Right lung (tissue), 5 donors: ENCODE data around the gene TIMM17A. TPM values are rescaled to one million over a fixed set of nuclear protein-coding genes. Genes with fewer than 3 reads are reported as not detected.

Source experiments
- DNase-seq, 2 donors: peaks; one replicate each; pipeline ENCODE4 v3.0.0-alpha.2; 2013
- polyA plus RNA-seq, 5 donors: library from polyadenylated mRNA; unstranded; fragments of 120-200 nt; gene quantifications; one replicate each; pipeline versions ENCODE4 v1.2.1 to v1.2.3, GENCODE V29; 2013; ENCODE audit warnings: inconsistent platforms in 1 of 5, low replicate concordance in 1 of 5; ENCODE audit not compliant: insufficient read length in 5 of 5, insufficient read depth in 1 of 5

TIMM17A gene
- polyA plus RNA-seq, 5 donors = 46.5 to 54.9 (median 51.1) TPM

GRCh38 chr1:201982082-201982622, 26.8 kb downstream of the TIMM17A start:
- DNase-seq = peak in 1 of 2 donors; percentile 13

- DNase-seq = peak; percentile 57 to 69
These were observed 27.5 kb downstream of the TIMM17A start, which contains the start of gene RNPEP for GRCh38 chr1:201982623-201983379. TSS of gene RNPEP (plus strand) at chr1:201982648. CDS start at chr1:201982667, 19 bp downstream.

DNA sequence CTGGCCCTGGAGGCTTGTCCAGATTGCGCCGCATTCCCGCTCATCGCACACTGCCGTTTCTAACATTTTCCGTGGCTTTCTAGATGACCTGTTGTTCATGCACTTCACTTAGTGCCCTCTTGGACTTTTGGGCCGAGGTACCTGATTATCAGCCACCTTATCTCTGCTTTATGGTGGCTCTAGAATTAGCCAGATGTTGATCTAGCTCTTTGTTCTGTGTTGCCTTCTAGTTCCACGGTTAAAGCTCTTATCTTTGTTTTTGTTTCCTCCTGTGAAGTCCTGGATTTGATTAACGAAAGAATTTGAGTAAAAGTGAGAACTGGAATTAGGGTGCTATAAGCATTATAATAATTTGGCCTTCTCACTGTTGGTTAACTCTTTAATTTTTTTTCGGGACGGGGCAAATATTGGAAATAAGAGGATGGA, 28.1 kb downstream of the TIMM17A start:
- DNase-seq = no peak

DNA sequence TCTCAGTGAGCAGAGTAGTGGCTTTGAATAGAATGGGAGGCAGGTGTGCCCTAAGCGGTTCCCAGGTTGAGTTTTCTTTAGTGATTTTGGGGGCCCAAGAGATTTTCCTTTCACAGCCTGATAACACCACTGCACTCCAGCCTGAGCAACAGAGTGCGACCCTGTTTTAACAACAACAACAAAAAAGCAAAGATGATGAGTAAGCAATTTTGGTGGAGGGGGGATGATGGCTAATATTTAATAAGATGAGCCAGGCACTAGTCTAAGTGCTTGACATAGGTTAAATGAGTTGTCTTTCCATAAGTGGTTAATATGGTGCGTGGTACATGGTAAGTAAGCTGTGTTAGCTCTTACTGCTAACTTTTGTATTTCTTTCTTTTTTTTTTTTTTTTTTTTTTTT, 29.1 kb downstream of the TIMM17A start:
- DNase-seq = no peak

DNA sequence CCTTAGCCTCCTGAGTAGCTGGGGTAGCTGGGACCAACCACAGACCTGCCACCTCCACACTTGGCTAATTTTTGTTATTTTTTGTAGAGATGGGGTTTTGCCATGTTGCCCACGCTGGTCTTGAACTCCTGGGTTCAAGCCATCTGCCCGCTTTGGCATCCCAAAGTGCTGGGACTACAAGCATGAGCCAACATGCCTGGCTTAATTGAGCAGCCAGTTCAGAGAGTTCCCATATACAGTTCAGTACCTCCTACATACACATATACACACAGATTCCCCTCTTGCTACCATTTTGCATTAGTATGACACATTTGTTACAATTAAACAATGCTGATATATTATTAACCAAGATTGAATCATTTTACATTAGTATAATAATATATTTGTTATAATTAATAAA, 30.1 kb downstream of the TIMM17A start:
- no peak for DNase-seq

- DNase-seq = no peak
These were observed 33.3 kb downstream of the TIMM17A start for GRCh38 chr1:201988601-201989000.

DNA sequence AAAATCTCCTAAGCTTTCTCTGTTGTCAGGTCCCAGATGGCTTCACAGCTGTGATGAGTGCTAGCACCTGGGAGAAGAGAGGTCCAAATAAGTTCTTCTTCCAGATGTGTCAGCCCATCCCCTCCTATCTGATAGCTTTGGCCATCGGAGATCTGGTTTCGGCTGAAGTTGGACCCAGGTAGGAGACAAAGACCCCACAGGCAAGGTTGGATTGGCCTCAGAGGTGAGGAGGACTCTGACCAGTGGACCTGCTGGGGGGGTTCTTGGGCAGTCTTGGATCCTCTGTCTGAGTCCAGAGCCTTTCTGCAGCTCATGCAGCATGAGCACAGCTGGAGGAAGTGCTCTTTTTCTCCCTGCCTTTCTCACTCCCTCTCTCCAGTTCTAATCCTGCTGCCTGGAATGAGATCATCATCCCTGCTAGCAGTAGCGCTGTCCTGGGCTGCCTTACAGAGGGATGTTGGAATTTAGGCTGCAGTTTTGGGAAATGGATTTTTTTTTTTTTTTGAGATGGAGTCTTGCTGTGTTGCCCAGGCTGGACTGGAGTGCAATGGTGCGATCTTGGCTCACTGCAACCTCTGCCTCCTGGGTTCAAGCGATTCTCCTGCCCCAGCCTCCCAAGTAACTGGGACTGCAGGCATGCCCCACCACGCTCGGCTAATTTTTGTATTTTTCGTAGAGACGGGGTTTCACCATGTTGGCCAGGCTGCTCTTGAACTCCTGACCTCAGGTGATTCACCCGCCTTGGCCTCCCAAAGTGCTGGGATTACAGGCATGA, 34.2 kb downstream of the TIMM17A start:
- no peak for DNase-seq

- DNase-seq = no peak
These were observed 35.1 kb downstream of the TIMM17A start for GRCh38 chr1:201990427-201990826.

DNA sequence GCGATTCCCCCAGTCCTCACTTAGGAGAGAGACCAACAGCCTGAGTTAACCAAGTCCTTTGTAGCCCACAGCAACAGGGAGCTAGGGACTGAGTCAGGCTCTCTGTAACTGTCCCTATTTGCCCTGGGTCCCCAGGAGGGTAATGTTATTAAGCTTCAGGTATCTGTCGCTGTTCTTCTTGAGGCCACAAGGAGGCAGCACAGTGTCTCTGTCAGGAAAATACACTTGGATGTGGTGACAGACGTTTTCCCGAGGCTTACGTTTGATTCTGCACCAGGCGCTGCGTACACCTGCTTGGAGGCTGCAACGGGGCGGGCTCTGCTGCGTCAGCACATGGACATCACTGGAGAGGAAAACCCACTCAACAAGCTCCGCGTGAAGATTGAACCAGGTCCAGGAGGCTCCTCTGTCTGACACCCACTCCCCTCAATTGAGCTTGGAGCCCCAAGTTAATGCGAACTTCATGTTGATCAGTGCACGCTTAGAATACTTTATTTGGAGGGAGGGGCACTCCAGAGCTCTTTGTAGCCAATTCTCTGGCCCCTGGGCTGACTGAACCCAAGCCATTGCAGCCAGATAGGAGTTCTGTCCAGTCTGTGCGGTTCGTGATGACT, 44.4 kb downstream of the TIMM17A start:
- DNase-seq = no peak

- no peak for DNase-seq
These were observed 47.2 kb downstream of the TIMM17A start for GRCh38 chr1:202002507-202002906.

- no peak for DNase-seq
These were observed 49.4 kb downstream of the TIMM17A start for GRCh38 chr1:202004711-202005110.

- no peak for DNase-seq
These were observed 50.7 kb downstream of the TIMM17A start for GRCh38 chr1:202005958-202006357.

GRCh38 chr1:202007304-202007703, 52.0 kb downstream of the TIMM17A start:
- no peak for DNase-seq

DNA sequence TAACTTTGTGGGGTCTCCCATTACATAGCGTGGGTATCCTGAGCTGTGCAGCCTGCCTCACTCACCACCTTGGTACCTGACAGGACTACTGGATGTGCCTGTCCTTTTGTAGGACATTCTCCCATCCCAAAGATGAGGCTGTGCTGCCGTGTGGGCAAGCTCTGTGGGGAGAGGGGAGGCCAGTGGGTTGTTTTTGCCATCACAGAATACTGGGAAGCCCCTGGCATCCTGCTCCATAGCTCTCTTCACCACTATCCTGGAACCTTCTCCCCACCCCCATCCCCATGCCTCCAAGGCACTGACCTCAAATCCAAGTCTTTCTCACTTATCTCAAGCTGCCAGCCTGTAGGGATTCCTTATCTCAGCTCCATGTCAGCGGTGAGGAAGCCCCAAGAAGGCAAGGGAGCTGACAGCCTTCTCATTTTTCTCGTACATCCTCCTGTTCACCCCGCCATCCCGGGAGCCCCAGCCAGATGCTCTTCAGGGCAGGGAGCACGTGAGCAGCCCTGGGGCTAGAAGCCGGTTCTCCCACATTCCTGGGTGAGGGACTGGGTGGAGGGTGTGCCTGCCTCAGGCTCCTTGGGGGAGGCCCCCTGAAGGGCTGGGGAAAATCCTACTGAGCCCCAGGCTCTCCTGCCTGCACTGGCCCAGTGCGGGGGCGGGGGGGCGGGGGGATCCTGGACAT, 52.6 kb downstream of the TIMM17A start:
- peak; percentile 74 to 76 for DNase-seq

DNA sequence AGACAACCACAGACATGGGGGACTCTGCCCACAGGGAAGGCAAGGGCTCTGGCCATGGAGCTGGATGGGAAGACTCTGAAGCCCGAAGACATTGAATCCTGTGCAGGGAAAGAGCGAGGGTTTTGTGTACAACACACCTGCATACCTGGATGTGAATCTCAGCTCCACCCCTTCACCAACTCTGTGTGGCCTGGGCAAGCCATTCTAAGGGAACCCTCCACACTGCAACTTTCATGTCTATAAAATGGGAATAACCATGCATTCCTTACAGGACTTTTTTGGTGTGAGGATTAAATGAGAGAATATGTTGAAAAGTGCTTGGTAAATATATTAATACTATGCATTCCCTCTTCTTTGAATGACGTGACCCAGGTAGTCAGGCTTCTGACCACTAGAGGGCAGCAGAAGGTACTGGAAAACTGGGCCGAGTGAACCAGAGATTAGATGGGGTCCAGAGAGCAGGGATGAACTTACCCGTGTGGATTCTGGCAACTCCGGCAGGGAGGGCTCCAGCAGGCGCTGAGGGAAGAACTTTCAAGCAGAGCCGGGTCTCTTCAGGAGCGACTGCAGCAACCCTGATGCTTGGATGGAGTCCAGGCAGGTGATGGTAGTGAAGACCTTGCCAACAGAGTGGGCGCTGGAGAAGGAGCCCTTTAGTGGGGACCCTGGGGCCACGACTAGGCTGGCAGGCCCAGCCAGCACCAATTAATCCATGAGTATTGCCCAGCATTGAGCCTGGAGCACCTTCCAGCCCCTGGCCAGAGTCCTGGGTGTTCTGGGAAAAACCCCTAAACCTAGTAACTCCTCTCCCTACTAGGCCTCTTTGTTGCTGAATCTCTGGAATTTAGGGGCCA, 54.2 kb downstream of the TIMM17A start:
- DNase-seq = peak; percentile 75 to 76

GRCh38 chr1:202010180-202011015, 55.1 kb downstream of the TIMM17A start, which contains the start of gene ELF3:
TSS of gene ELF3 (plus strand) at chr1:202010587. CDS start at chr1:202011137, 550 bp downstream.
- peak; percentile 76 to 83 for DNase-seq

DNA sequence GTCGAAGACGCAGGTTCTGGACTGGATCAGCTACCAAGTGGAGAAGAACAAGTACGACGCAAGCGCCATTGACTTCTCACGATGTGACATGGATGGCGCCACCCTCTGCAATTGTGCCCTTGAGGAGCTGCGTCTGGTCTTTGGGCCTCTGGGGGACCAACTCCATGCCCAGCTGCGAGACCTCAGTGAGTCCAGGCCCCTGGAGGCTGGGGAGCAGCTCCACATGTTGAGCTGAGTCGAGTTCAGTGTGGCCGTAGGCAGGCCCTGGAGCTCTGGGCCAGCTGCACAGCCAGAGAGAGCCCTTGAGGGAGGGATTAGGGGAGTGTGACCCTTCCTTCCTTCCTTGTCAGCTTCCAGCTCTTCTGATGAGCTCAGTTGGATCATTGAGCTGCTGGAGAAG, 56.7 kb downstream of the TIMM17A start:
- no peak for DNase-seq

DNA sequence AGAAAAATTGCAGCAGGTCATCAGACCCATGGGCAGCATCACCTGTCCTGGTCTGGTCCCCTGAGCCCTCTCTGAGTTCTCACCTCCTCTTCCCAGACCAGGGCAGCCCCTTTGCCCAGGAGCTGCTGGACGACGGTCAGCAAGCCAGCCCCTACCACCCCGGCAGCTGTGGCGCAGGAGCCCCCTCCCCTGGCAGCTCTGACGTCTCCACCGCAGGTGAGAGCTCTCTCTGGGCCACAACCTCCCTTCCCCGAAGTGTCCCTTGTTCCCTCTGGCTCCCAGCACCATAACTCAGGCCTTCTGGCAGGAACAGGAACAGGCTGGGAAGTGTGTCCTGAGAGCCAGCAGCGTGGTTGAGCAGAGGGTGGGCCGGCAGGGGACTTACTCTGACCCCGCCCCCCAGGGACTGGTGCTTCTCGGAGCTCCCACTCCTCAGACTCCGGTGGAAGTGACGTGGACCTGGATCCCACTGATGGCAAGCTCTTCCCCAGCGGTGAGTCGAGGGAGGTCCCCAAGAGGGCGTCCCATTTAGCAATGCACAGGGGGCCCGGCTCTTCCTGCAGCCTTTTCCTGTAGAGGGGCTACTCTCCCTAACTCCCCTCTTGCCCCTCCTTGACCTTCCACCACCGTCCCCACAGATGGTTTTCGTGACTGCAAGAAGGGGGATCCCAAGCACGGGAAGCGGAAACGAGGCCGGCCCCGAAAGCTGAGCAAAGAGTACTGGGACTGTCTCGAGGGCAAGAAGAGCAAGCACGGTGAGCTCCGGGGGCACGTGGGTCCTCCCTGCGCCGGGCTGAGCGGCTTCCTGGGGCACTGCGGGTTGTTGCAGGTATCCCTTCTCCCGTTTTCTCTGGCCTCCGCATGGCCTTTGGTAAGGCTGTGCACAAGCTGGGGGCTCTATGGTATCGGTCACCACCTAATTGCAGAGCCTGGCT, 57.5 kb downstream of the TIMM17A start:
- no peak for DNase-seq
